ENCODE data around the gene GXYLT2.

DNA sequence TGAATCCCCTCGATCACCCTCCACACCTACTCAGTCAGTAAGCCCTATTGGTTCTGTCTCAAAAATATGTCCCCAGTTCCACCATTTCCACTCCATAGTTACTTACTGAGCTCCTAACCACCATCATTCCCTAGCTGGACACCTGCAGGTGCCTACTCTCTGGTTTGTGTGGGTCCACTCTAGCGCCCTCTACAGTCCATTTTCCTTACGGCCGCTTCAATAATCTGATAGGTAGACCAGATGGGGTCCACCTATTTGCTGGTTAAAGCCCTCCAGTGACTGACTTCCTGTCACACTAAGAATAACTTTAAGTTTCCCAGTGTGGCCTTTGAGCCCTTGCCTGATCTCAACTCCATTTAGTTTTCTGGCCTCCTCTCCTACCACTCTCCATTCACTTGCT lies 5.0 kb downstream of the GXYLT2 start:
- TF ChIP-seq CHD4 (IDR thresholded peaks at IDR 0.05) = no peak
- TF ChIP-seq, protein P1, sequence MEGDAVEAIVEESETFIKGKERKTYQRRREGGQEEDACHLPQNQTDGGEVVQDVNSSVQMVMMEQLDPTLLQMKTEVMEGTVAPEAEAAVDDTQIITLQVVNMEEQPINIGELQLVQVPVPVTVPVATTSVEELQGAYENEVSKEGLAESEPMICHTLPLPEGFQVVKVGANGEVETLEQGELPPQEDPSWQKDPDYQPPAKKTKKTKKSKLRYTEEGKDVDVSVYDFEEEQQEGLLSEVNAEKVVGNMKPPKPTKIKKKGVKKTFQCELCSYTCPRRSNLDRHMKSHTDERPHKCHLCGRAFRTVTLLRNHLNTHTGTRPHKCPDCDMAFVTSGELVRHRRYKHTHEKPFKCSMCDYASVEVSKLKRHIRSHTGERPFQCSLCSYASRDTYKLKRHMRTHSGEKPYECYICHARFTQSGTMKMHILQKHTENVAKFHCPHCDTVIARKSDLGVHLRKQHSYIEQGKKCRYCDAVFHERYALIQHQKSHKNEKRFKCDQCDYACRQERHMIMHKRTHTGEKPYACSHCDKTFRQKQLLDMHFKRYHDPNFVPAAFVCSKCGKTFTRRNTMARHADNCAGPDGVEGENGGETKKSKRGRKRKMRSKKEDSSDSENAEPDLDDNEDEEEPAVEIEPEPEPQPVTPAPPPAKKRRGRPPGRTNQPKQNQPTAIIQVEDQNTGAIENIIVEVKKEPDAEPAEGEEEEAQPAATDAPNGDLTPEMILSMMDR (IDR thresholded peaks at IDR 0.05 in 2 of 3, conservative IDR thresholded peaks at IDR 0.05 in 1 of 3; ENCODE audit: control insufficient read depth in 2 of 3, extremely low read depth in 1 of 3, insufficient read depth in 1 of 3, low read depth in 3 of 3, low read length in 3 of 3) = peak in 1 of 3 experiments; percentile 33; a peak in 1 of 6 replicates
- TF ChIP-seq RBBP5 (conservative IDR thresholded peaks at IDR 0.05) = no peak
- TF ChIP-seq BHLHE40 (IDR thresholded peaks at IDR 0.05; ENCODE audit: borderline replicate concordance in 1 of 2, low read depth in 2 of 2, low read length in 1 of 2) = no peak
- TF ChIP-seq, protein P2, sequence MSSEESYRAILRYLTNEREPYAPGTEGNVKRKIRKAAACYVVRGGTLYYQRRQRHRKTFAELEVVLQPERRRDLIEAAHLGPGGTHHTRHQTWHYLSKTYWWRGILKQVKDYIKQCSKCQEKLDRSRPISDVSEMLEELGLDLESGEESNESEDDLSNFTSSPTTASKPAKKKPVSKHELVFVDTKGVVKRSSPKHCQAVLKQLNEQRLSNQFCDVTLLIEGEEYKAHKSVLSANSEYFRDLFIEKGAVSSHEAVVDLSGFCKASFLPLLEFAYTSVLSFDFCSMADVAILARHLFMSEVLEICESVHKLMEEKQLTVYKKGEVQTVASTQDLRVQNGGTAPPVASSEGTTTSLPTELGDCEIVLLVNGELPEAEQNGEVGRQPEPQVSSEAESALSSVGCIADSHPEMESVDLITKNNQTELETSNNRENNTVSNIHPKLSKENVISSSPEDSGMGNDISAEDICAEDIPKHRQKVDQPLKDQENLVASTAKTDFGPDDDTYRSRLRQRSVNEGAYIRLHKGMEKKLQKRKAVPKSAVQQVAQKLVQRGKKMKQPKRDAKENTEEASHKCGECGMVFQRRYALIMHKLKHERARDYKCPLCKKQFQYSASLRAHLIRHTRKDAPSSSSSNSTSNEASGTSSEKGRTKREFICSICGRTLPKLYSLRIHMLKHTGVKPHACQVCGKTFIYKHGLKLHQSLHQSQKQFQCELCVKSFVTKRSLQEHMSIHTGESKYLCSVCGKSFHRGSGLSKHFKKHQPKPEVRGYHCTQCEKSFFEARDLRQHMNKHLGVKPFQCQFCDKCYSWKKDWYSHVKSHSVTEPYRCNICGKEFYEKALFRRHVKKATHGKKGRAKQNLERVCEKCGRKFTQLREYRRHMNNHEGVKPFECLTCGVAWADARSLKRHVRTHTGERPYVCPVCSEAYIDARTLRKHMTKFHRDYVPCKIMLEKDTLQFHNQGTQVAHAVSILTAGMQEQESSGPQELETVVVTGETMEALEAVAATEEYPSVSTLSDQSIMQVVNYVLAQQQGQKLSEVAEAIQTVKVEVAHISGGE (CRISPR knock-in tag; IDR thresholded peaks at IDR 0.05) = no peak
- TF ChIP-seq SMC3 (IDR thresholded peaks at IDR 0.05; ENCODE audit: borderline replicate concordance, low read length) = no peak
- TF ChIP-seq, protein P3, sequence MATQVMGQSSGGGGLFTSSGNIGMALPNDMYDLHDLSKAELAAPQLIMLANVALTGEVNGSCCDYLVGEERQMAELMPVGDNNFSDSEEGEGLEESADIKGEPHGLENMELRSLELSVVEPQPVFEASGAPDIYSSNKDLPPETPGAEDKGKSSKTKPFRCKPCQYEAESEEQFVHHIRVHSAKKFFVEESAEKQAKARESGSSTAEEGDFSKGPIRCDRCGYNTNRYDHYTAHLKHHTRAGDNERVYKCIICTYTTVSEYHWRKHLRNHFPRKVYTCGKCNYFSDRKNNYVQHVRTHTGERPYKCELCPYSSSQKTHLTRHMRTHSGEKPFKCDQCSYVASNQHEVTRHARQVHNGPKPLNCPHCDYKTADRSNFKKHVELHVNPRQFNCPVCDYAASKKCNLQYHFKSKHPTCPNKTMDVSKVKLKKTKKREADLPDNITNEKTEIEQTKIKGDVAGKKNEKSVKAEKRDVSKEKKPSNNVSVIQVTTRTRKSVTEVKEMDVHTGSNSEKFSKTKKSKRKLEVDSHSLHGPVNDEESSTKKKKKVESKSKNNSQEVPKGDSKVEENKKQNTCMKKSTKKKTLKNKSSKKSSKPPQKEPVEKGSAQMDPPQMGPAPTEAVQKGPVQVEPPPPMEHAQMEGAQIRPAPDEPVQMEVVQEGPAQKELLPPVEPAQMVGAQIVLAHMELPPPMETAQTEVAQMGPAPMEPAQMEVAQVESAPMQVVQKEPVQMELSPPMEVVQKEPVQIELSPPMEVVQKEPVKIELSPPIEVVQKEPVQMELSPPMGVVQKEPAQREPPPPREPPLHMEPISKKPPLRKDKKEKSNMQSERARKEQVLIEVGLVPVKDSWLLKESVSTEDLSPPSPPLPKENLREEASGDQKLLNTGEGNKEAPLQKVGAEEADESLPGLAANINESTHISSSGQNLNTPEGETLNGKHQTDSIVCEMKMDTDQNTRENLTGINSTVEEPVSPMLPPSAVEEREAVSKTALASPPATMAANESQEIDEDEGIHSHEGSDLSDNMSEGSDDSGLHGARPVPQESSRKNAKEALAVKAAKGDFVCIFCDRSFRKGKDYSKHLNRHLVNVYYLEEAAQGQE (IDR thresholded peaks at IDR 0.05; ENCODE audit: low read depth, low read length) = no peak
- no peak for TF ChIP-seq SUPT20H (IDR thresholded peaks at IDR 0.05; ENCODE audit: borderline replicate concordance, control insufficient read depth, low read depth, low read length)
- TF ChIP-seq YY1 (IDR thresholded peaks at IDR 0.05; ENCODE audit: low read depth, low read length) = no peak

All from GM12878 (cell line).